ENCODE data around the gene ISM2. TPM values are rescaled to one million over a fixed set of nuclear protein-coding genes. Genes with fewer than 3 reads are reported as not detected.

The ISM2 gene
- total RNA-seq, 1 experiment from 2014 or later, result 2.6 TPM

GRCh38 chr14:77509366-77509765 lies 10.8 kb upstream of the ISM2 start:
- CTCF ChIA-PET, result no interaction called here
- TF ChIP-seq, protein P1, sequence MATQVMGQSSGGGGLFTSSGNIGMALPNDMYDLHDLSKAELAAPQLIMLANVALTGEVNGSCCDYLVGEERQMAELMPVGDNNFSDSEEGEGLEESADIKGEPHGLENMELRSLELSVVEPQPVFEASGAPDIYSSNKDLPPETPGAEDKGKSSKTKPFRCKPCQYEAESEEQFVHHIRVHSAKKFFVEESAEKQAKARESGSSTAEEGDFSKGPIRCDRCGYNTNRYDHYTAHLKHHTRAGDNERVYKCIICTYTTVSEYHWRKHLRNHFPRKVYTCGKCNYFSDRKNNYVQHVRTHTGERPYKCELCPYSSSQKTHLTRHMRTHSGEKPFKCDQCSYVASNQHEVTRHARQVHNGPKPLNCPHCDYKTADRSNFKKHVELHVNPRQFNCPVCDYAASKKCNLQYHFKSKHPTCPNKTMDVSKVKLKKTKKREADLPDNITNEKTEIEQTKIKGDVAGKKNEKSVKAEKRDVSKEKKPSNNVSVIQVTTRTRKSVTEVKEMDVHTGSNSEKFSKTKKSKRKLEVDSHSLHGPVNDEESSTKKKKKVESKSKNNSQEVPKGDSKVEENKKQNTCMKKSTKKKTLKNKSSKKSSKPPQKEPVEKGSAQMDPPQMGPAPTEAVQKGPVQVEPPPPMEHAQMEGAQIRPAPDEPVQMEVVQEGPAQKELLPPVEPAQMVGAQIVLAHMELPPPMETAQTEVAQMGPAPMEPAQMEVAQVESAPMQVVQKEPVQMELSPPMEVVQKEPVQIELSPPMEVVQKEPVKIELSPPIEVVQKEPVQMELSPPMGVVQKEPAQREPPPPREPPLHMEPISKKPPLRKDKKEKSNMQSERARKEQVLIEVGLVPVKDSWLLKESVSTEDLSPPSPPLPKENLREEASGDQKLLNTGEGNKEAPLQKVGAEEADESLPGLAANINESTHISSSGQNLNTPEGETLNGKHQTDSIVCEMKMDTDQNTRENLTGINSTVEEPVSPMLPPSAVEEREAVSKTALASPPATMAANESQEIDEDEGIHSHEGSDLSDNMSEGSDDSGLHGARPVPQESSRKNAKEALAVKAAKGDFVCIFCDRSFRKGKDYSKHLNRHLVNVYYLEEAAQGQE (IDR thresholded peaks at IDR 0.05; ENCODE audit: insufficient read depth in 1 of 2, low read depth in 2 of 2, low read length in 1 of 2), result no peak
- TF ChIP-seq POLR2AphosphoS5 (IDR thresholded peaks at IDR 0.05; ENCODE audit: low read depth, low read length) (no peak), CTCF (IDR thresholded peaks at IDR 0.05) (no peak), SIN3A (IDR thresholded peaks at IDR 0.05; ENCODE audit: borderline replicate concordance, insufficient read depth, low read depth, low read length) (no peak), TCF7L2 (IDR thresholded peaks at IDR 0.05; ENCODE audit: low read depth, low read length) (no peak)
- no TSS peak for BruUV-seq (replicated peaks)
- H3K27me3 ChIP-seq (ENCODE audit: control insufficient read depth, insufficient read depth, low read length), result no peaks in the 10 kb centered on the region
- POLR2A ChIA-PET, result no interaction called here
- DNase-seq (ENCODE audit: low read depth, low spot score) (no peak), ATAC-seq (no peak)
- in situ Hi-C loops (cut with HindIII; ENCODE audit: low pct_unique_long_range_greater_than_20kb, low sequenced_read_pairs) (no loop called here), intact Hi-C loops (cut with micrococcal nuclease; ENCODE audit: unreplicated experiment) (no loop called here)
- H3K36me3 ChIP-seq (ENCODE audit: control insufficient read depth, insufficient read depth, low read length), result peaks cover 3% of the 10 kb centered on the region
- no peaks in the 10 kb centered on the region for H3K9me3 ChIP-seq (ENCODE audit: control insufficient read depth, insufficient read depth, low read depth, low read length)
- no peak overlapping the region for H3K4me3 ChIP-seq (ENCODE audit: low read depth in 2 of 2, low read length in 2 of 2)
- no peaks in the 10 kb centered on the region for H3K4me1 ChIP-seq (ENCODE audit: control insufficient read depth, insufficient read depth, low read length)
- no peak overlapping the region for H3K27ac ChIP-seq (ENCODE audit: low read length)

DNA sequence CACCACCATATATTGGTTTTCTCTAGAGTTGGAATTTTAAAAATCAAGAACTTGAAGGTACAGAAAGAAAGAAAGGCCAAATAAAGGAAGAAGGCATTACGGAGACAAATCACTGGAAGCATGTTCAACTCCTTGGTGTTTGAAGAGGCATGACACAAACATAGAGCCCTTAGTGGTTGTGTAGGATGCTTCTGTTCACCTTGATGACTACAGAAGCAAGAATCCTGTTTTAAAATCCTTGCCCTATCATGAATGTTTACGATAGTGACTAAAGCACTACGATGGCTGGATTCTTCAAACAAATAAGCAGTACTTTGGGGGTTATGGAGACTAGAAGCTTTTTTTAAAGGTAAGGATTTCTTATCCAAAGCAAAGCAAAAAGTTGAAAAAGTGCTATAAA lies 10.3 kb upstream of the ISM2 start:
- DNase-seq (ENCODE audit: low read depth, low spot score) (no peak), ATAC-seq (no peak)
- H3K27ac ChIP-seq (ENCODE audit: low read length), result no peak overlapping the region
- H3K9me3 ChIP-seq (ENCODE audit: control insufficient read depth, insufficient read depth, low read depth, low read length), result no peaks in the 10 kb centered on the region
- H3K27me3 ChIP-seq (ENCODE audit: control insufficient read depth, insufficient read depth, low read length), result no peaks in the 10 kb centered on the region
- intact Hi-C loops (cut with micrococcal nuclease; ENCODE audit: unreplicated experiment), result no loop called here
- POLR2A ChIA-PET, result no interaction called here
- no peak overlapping the region for H3K4me3 ChIP-seq (ENCODE audit: low read depth in 2 of 2, low read length in 2 of 2)
- TSS peak; percentile 43 for BruUV-seq (replicated peaks)
- H3K4me1 ChIP-seq (ENCODE audit: control insufficient read depth, insufficient read depth, low read length), result no peaks in the 10 kb centered on the region
- H3K36me3 ChIP-seq (ENCODE audit: control insufficient read depth, insufficient read depth, low read length), result peaks cover 3% of the 10 kb centered on the region
- in situ Hi-C loops (cut with HindIII; ENCODE audit: low pct_unique_long_range_greater_than_20kb, low sequenced_read_pairs), result no loop called here
- TF ChIP-seq, protein P1 (IDR thresholded peaks at IDR 0.05; ENCODE audit: insufficient read depth in 1 of 2, low read depth in 2 of 2, low read length in 1 of 2), result no peak
- TF ChIP-seq POLR2AphosphoS5 (IDR thresholded peaks at IDR 0.05; ENCODE audit: low read depth, low read length), result no peak
- CTCF ChIA-PET, result no interaction called here
